GM21390 (cell line): ENCODE results near the gene TBC1D8.
A peak's percentile ranks its signal among the peaks of the same experiment; 100 is the strongest.

Experiments
- ATAC-seq: cut with Tn5 transposase; IDR thresholded peaks from one replicate; pipeline ENCODE4 v1.9.1; 2021; ENCODE audit not compliant: unreplicated experiment

Gene TBC1D8

DNA sequence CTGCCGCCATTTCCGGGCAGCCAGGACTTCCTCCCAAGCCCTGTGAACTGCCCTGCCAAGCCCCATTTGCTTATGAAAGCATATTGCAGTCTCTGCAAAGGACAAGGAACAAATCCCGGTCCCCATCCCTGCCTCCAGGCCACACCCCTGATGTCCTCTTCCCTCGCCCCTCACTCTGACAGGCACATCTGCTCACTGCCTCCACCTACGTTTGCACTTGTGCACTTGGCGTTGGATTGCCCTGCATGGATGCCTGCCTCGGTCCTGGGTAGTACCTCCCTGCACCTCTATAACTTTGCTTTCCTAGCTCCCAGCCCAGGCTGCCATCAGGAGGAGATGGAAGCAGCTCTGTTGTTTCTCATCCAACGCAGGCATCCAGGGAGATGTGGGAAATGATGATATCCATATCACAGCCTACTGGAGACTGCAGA lies 168.7 kb downstream of the TBC1D8 start:
- ATAC-seq: no peak

DNA sequence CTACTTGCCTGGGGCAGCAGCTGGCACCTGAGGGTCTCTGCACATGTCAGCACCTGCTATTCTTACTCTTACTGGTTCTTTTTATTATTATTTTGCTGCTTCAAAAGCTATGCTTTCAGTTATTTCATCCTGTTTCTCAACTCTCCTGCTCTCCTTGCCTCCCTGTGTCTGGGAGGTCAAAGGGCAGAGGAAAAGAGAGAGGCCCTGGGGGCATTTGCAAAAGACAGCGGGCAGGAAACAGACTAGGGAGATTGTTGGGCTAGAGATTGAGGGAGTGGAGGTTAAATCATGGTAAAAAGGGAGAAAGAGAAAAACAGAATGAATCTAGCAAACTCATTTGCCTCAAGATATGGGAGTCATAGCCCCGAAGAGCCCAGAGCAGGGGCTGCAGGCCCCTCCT lies 170.2 kb downstream of the TBC1D8 start:
- no peak for ATAC-seq

- ATAC-seq: no peak
Observed at GRCh38 chr2:100980046-100980445, 171.1 kb downstream of the TBC1D8 start.

DNA sequence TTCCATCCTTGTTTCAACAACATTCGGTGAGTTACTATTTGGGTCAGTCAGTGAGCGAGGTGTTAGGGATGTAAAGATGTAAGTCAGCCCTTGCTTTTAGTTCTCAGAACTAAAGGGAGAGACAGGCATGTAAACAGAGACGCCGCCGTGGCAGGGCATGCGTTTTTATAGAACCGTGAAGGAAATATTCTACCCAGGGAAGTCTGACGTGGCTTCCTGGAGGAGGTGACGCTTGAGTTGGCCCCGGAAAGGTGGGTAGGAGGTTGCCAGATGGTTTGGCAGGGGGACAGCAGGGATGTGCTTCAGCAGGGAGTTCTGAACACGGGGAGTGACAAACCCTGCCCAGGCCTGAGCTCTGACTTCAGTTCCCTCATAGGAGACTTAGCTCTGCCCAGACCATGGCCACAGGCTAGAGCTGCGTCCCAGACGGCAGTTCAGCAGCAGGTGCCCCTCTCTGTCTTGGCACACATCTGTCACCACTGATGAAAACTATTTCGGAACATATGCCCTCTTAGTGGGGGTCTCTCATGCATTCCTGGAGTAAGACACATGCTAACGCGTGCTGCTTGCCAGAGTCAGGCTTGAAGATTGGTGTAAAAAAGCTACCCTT lies 172.5 kb downstream of the TBC1D8 start:
- ATAC-seq: no peak

DNA sequence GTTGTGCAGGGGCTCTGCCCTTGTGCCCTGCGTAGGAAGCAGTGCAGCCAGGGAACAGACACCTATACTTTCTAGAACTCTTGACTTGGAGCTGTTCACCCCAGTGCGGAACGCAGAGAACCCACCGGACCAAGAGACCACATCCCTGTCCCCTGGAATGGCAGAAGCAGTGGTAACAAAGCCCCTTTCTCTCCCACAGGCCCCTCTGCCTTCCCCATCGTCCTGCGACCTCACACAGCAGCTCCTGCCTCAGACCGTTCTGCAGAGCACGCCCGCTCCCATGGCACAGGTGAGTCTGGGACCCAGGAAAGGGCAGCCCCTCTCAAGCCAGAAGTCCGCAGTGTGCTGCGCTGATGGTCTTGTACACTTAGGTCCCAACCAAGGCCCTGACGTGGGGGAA lies 173.7 kb downstream of the TBC1D8 start:
- ATAC-seq: no peak

- ATAC-seq: peak; percentile 81
Observed at GRCh38 chr2:100976645-100977391, 174.4 kb downstream of the TBC1D8 start.

- no peak for ATAC-seq
Observed at GRCh38 chr2:100976061-100976460, 175.1 kb downstream of the TBC1D8 start.

GRCh38 chr2:100975521-100975785 lies 175.7 kb downstream of the TBC1D8 start:
- no peak for ATAC-seq

DNA sequence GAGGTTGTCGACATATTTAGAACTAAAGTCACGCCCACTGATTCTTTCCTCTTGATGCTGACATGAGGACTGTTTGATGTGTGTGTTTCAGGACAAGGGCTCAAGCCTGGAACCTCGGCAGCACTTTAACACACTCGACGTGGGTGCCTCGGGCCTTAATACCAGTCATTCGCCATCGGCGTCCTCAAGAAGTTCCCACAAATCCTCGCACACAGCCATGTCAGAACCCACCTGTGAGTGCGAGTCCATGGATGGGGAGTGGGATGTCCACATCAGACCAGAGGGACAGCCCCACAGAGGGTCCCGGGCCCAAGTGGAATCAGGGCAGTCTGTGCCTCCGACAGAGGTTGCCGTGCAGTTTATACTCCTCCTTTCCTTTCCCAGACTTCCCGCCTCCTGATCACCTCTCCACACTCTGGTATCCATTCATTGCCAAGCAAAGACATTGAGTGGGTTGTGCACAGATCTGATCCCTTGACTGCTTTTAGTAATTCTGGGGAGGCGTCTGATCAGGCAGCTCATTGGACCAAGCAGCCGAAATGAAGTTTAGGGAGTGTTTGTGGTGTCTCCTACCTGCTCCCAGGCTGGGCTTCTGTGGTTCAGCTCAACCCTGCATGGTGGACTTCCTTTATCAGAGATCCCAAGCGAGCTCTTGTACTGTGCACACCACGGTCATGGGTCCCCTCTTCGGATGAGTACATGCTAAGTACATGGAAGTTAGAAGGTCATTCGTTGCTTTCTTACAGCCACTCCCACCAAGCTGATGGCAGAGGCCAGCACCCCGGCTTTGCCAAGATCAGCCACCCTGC lies 176.3 kb downstream of the TBC1D8 start:
- ATAC-seq: no peak

GRCh38 chr2:100972452-100972851 lies 178.7 kb downstream of the TBC1D8 start:
- ATAC-seq: no peak

GRCh38 chr2:100971221-100971620 lies 180.0 kb downstream of the TBC1D8 start:
- ATAC-seq: no peak

GRCh38 chr2:100969998-100970397 lies 181.2 kb downstream of the TBC1D8 start:
- no peak for ATAC-seq

GRCh38 chr2:100968146-100969145 lies 182.7 kb downstream of the TBC1D8 start:
- ATAC-seq: no peak

DNA sequence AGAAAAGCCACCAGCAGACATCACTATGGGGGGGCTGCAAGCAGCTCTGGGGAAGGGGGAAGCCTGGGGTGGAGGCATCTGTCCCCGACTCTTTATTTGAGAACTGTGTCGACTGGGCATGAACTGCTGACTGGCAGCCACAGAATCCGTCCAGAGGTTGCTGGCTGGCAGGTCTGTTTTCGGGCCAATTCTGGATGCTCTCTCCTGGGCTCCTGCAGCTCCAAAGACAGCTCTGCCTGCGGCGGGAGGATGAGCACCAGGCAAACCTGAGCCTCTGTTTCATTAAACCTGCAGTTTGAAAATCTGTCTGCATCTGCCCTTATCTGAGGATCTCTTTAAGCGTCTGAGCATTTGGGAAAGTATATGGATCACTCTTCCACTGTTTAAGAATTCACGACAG lies 183.5 kb downstream of the TBC1D8 start:
- no peak for ATAC-seq

- no peak for ATAC-seq
Observed at GRCh38 chr2:100965596-100965995, 185.6 kb downstream of the TBC1D8 start.

- no peak for ATAC-seq
Observed at GRCh38 chr2:100964681-100965169, 186.5 kb downstream of the TBC1D8 start.

DNA sequence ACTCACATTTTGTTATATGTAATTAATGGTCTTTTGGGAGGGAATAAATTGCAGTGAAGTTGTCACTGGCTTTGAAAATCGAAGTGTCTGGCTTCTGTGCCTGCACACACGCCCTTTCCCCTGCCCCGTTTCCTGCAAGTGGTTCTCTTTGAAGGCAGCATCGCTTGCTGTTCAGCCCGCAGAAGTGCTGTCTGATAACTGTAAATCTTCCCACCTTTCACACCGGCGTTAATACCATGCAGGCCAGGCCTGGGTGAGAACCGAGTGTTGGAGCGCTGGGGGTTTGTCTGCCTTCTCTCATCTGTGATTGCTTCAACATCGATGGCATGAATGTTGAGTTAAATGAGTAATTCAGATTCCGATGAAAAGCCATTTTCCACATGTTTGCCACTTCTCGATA lies 187.0 kb downstream of the TBC1D8 start:
- ATAC-seq: no peak

GRCh38 chr2:100963026-100963375 lies 188.2 kb downstream of the TBC1D8 start:
- ATAC-seq: no peak

DNA sequence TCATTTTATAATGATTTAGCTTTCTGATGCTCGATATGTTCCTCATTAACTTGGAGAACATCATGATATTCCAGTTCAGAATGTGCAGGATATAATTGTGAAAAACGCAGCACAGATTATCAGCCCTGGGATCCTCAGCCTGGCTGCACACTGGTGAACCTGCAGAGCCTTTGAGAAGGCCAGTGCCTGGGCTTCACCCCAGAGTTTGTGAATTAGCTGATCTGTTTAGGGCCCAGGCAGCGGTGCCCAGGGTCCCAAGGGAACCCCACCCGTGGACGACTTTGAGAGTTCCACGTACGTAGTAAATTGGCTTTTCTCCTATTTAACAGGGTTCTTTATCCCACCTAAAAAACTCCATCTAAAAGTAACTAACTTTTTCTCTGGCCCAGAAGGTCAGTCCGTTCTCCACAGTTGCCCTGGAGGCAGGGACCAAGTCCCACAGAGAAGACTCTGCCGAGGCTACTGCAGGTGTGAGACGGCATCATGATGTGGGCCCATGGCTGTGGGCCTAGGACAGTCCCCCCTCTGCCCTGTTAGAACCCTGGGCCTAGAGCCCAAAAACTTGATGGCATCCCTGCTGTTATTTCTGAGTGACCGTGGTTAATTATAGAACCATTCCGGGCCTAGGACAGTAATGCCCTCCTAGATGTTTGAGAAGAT lies 188.7 kb downstream of the TBC1D8 start:
- no peak for ATAC-seq

DNA sequence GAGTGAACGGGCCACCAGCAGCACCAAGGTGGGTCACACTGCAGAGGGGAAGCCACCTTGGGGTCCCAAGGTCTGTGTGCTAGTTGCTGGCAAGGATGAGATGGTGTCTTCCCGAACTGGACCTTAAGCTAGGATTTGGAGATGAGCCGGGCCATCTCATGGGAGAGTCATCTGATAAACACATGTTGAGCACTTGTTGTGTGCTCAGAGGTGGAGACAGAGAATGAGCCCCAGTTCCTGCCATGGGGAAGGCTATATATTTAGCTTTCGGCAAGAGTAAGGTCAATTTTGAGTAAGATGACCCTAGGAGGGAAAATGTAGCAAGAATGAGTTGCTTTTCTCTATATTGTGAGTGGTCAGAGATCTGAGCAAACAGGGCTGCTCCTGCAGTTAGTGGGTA lies 190.5 kb downstream of the TBC1D8 start:
- no peak for ATAC-seq
